K562 (cell line): ENCODE measurements around the gene TMSB4Y. TPM values are rescaled to one million over a fixed set of nuclear protein-coding genes. Genes with fewer than 3 reads are reported as not detected.

ENCODE experiments used
- CBFB ChIP-seq: sonication (generic); formaldehyde crosslinking; IDR thresholded peaks from 2 replicates; pipeline ENCODE4 v1.4.0; 2020; ENCODE audit warnings: mild to moderate bottlenecking, missing genetic modification reagents
- ETV5 ChIP-seq: sonication (generic); formaldehyde crosslinking; IDR thresholded peaks from 2 replicates; pipeline ENCODE4 v1.4.0; 2020; ENCODE audit warnings: low read depth, mild to moderate bottlenecking, missing genetic modification reagents
- HOXB6 ChIP-seq: fragments of 250-450 bp; sonication (Bioruptor Pico); IDR thresholded peaks from 2 replicates; pipeline ENCODE4 v1.5.1; 2022; ENCODE audit warnings: mild to moderate bottlenecking, borderline replicate concordance
- SIRT6 ChIP-seq: IDR thresholded peaks from one replicate; pipeline ENCODE4 v1.6.1; 2012; ENCODE audit warnings: low read depth, mild to moderate bottlenecking, control low read depth, inconsistent platforms, low read length, moderate library complexity
- SRF ChIP-seq, 2 experiments: fragments of 250-450, 450-650 bp in 1 of 2; sonication (Bioruptor Pico) in 1 of 2; sonication (generic) in 1 of 2; formaldehyde crosslinking; IDR thresholded peaks; 2 replicates each; pipeline versions ENCODE4 v1.5.0 to v1.5.1; 2020 to 2022; ENCODE audit warnings: mild to moderate bottlenecking in 1 of 2, missing genetic modification reagents in 1 of 2
- STAT6 ChIP-seq: sonication (generic); formaldehyde crosslinking; IDR thresholded peaks from 2 replicates; pipeline ENCODE4 v1.8.1; 2023; ENCODE audit warnings: mild to moderate bottlenecking, missing genetic modification reagents
- XRCC4 ChIP-seq: IDR thresholded peaks from one replicate; pipeline ENCODE4 v1.6.1; 2011; ENCODE audit not compliant: insufficient read depth, insufficient read length; ENCODE audit errors: extremely low read depth
- ZNF146 ChIP-seq: IDR thresholded peaks from one replicate; pipeline ENCODE4 v1.6.1; 2018; ENCODE audit warnings: missing compliant biosample characterization; ENCODE audit not compliant: unreplicated experiment
- ZNF740 ChIP-seq, 3 experiments: fragments of 200-800 bp in 1 of 3; sonication (Bioruptor generic) in 1 of 3; sonication (generic) in 1 of 3; formaldehyde crosslinking in 1 of 3; IDR thresholded peaks; 2 replicates each; pipeline versions ENCODE4 v1.6.1 to v1.8.0; 2016 to 2022; ENCODE audit warnings: mild to moderate bottlenecking in 2 of 3, missing compliant biosample characterization in 2 of 3, missing genetic modification characterization in 2 of 3, missing genetic modification reagents in 1 of 3
- polyA plus RNA-seq, 8 experiments: library from polyadenylated mRNA; depleted of rRNA in 4 of 8; stranded (reverse) in 5 of 8; unstranded in 3 of 8; fragments of >200 nt; fragmentation: Nextera tagmentation in 2 of 8; fragmentation: Illumina TruSeq in 1 of 8; extraction: Ambion mirVana in 2 of 8; extraction: Trizol in 1 of 8; gene quantifications; 2 replicates each; pipeline versions ENCODE4 v1.2.1 to v1.2.3, GENCODE V29; 2011 to 2014; ENCODE audit warnings: inconsistent platforms in 1 of 8, missing spikeins in 1 of 8
- total RNA-seq, 7 experiments: library from RNA; depleted of rRNA in 6 of 7; stranded (reverse); fragments of >200 nt in 6 of 7; fragmentation: Illumina TruSeq in 2 of 7; extraction: Trizol in 2 of 7; gene quantifications; 2 replicates each; pipeline versions ENCODE4 v1.2.1 to v1.2.3, GENCODE V29; 2011 to 2021; ENCODE audit warnings: low replicate concordance in 1 of 7

Gene TMSB4Y
- total and polyA plus RNA-seq, 9 of the 15 experiments (the other 6 are each of a cell fraction or from before 2014, with no cell fraction given): not detected

- TF ChIP-seq SRF (CRISPR knock-in tag; IDR thresholded peaks at IDR 0.05) (no peak), STAT6 (CRISPR knock-in tag) (no peak), ETV5 (CRISPR knock-in tag) (no peak), HOXB6 (no peak), ZNF740 (CRISPR knock-in tag; IDR thresholded peaks at IDR 0.05) (no peak), ZNF740 (tag; IDR thresholded peaks at IDR 0.05) (no peak), ZNF146 (CRISPR knock-in tag) (no peak), XRCC4 (no peak), SIRT6 (no peak), CBFB (CRISPR knock-in tag) (no peak)
Measured at GRCh38 chrY:13729517-13729916, 25.8 kb downstream of the TMSB4Y start (continued).
